Endothelial cell of umbilical vein (primary cell): Measurements from ENCODE around the gene BAG5. TPM values are rescaled to one million over a fixed set of nuclear protein-coding genes. Genes with fewer than 3 reads are reported as not detected.

Source experiments
- BruUV-seq: library from RNA; stranded (reverse); fragments of 400-500 nt; replicated peaks from 2 replicates; lab custom pipeline; 2021; lab: Mats Ljungman, UMichigan
- CTCF ChIA-PET: fragments of 300-600, 350-600 bp; sonication (Branson Sonifier 250); formaldehyde crosslinking; loops from one replicate; lab custom pipeline; 2021; ENCODE audit warnings: antibody characterized with exemption, inconsistent platforms; lab: Charles Lee
- POLR2A ChIA-PET: fragments of 300-600, 350-600 bp; sonication (Branson Sonifier 250); formaldehyde crosslinking; loops from one replicate; lab custom pipeline; 2021; ENCODE audit warnings: antibody characterized with exemption, inconsistent platforms; lab: Charles Lee
- DNase-seq: peaks from one replicate; pipeline ENCODE4 v3.0.0-alpha.2; 2011; ENCODE audit warnings: low read depth, low spot score
- FAIRE-seq: peaks from 2 replicates; lab custom pipeline; 2011; peaks lifted over from hg19 to GRCh38; lab: Jason Lieb, UNC
- H2AFZ ChIP-seq: 2 replicates; pipeline ENCODE4 v1.6.0; 2012; ENCODE audit warnings: low read depth, low read length, control low read depth, inconsistent platforms
- H3K27ac ChIP-seq: 2 replicates; pipeline ENCODE4 v1.5.1; 2011; ENCODE audit warnings: low read depth, mild to moderate bottlenecking, control low read depth, low read length, moderate library complexity; ENCODE audit not compliant: insufficient read depth
- H3K27me3 ChIP-seq, 2 experiments: 2 replicates each; pipeline versions ENCODE4 v1.6.0 to v1.6.1; 2011; ENCODE audit warnings: low read length in 2 of 2, mixed read lengths in 1 of 2; ENCODE audit not compliant: control insufficient read depth in 2 of 2, insufficient read depth in 2 of 2
- H3K36me3 ChIP-seq, 2 experiments: 2 replicates in 1 of 2; 3 replicates in 1 of 2; pipeline ENCODE4 v1.5.1; 2011; ENCODE audit warnings: low read length in 2 of 2, mild to moderate bottlenecking in 1 of 2, moderate library complexity in 1 of 2; ENCODE audit not compliant: control insufficient read depth in 2 of 2, insufficient read depth in 2 of 2; ENCODE audit errors: extremely low read depth in 1 of 2
- H3K4me1 ChIP-seq: 3 replicates; pipeline ENCODE4 v1.5.1; 2011; ENCODE audit warnings: mild to moderate bottlenecking, low read length; ENCODE audit not compliant: control insufficient read depth, insufficient read depth; ENCODE audit errors: extremely low read depth
- H3K4me2 ChIP-seq: 2 replicates; pipeline ENCODE4 v1.6.1; 2011; ENCODE audit warnings: low read length, control low read depth, mixed read lengths; ENCODE audit not compliant: insufficient read depth
- H3K4me3 ChIP-seq, 3 experiments: fragments of 200-600 bp in 1 of 3; sonication (generic), shearing (Covaris generic) in 1 of 3; replicated peaks in 1 of 3; 2 replicates each; pipeline ENCODE4 v1.5.1; 2011 to 2016; ENCODE audit warnings: control low read depth in 3 of 3, low read length in 3 of 3, mild to moderate bottlenecking in 2 of 3, inconsistent platforms in 1 of 3, low read depth in 1 of 3, moderate library complexity in 1 of 3; ENCODE audit not compliant: insufficient read depth in 1 of 3
- H3K79me2 ChIP-seq: 2 replicates; pipeline ENCODE4 v1.6.0; 2012; ENCODE audit warnings: low read length, inconsistent platforms; ENCODE audit not compliant: control insufficient read depth, insufficient read depth
- H3K9ac ChIP-seq: replicated peaks from 2 replicates; pipeline ENCODE3; 2011; ENCODE audit warnings: low read length, control low read depth; ENCODE audit not compliant: insufficient read depth; ENCODE audit errors: extremely low read depth
- H3K9me1 ChIP-seq: replicated peaks from 3 replicates; pipeline ENCODE4 v1.6.0; 2011; ENCODE audit warnings: mild to moderate bottlenecking, low read length; ENCODE audit not compliant: control insufficient read depth, insufficient read depth; ENCODE audit errors: extremely low read depth
- H3K9me3 ChIP-seq: replicated peaks from 2 replicates; pipeline ENCODE4 v1.5.1; 2012; ENCODE audit warnings: low read length, inconsistent platforms; ENCODE audit not compliant: control insufficient read depth, insufficient read depth
- H4K20me1 ChIP-seq: replicated peaks from 2 replicates; pipeline ENCODE3; 2011; ENCODE audit warnings: mild to moderate bottlenecking, low read length; ENCODE audit not compliant: control insufficient read depth, insufficient read depth; ENCODE audit errors: extremely low read depth
- EZH2 ChIP-seq: IDR thresholded peaks from 2 replicates; pipeline ENCODE4 v1.6.1; 2012; ENCODE audit warnings: borderline replicate concordance, low read depth, mild to moderate bottlenecking, moderate library complexity, low read length, inconsistent platforms; ENCODE audit not compliant: severe bottlenecking
- FOS ChIP-seq: IDR thresholded peaks from 2 replicates; pipeline ENCODE4 v1.6.1; 2011; ENCODE audit warnings: mild to moderate bottlenecking, low read length, moderate library complexity, borderline replicate concordance; ENCODE audit not compliant: insufficient read depth
- POLR2A ChIP-seq: IDR thresholded peaks from 2 replicates; pipeline ENCODE4 v1.6.1; 2012; ENCODE audit warnings: low read depth, mild to moderate bottlenecking, control low read depth, low read length
- dilution Hi-C: fragments of 300-500 bp; cut with MboI; formaldehyde crosslinking; loops from one replicate; pipeline ENCODE4 v1.15.0; 2019; ENCODE audit warnings: low sequenced_read_pairs; ENCODE audit not compliant: extremely low pct_ligation_motif_present
- intact Hi-C: fragments of 100-400 bp; cut with micrococcal nuclease; formaldehyde crosslinking; loops from one replicate; pipeline ENCODE4 v1.10.0; 2022
- polyA plus RNA-seq, 4 experiments: library from polyadenylated mRNA; depleted of rRNA in 3 of 4; stranded (reverse) in 3 of 4; unstranded in 1 of 4; fragments of >200 nt; gene quantifications; 2 replicates each; pipeline versions ENCODE4 v1.2.1 to v1.2.3, GENCODE V29; 2011 to 2012; ENCODE audit warnings: missing spikeins in 1 of 4
- total RNA-seq: library from RNA; stranded (reverse); gene quantifications from 2 replicates; pipeline ENCODE4 v1.2.3, GENCODE V29; 2021
- TF ChIP-seq, protein P1 (sequence below), 2 donors: IDR thresholded peaks; 1 replicate in 1 of 2; 2 replicates in 1 of 2; pipeline ENCODE4 v1.5.1; 2011; ENCODE audit warnings: low read length in 2 of 2, mild to moderate bottlenecking in 2 of 2, moderate library complexity in 2 of 2, control low read depth in 1 of 2, inconsistent platforms in 1 of 2, low read depth in 1 of 2; ENCODE audit not compliant: insufficient read depth in 1 of 2; ENCODE audit errors: extremely low read depth in 1 of 2
- TF ChIP-seq, protein P2 (sequence below): IDR thresholded peaks from 2 replicates; pipeline ENCODE4 v1.6.1; 2011; ENCODE audit not compliant: insufficient read depth, insufficient read length

Gene BAG5
- total and polyA plus RNA-seq, 2 donors (not counting 3 experiments of a cell fraction or from before 2014, with no cell fraction given), result 6.3 to 32.5 TPM

DNA sequence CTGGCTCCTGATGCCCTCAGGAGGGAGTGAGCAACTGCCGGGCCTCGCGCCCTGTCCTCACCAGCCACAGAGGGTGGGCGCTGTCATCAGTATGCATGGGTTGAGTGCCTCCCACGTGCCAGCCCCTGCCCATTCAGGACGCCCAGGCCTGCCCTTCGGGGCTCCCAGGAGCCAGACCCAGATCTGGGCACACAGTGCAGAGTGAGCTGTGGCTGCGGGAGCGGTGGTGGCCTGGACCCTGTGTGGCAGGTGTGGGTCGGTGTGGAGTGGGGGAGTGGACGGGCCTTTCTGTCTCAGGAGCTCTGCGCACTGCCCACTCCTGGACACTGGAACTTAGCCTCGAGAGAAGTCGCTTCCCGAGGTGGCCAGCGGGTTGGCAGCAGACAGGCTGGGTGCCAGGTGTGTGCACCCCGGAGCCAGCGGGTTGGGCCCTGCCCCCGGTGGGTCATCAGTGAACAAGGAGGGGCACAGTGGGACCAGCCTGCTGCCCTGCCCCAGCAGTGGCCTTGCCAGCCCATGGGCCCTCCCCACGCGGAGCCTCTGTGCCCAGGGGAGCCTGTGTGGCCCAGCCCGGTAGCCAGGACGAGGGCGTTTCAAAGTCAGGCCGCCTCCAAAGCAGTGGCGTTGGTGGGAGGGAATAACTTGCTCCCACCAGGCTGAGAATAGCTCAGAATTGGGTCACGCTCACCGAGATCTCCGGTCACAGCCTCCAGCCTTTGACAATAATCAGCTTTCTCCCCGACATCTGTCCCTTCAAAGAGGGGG lies 24.0 kb downstream of the BAG5 start:
- Histone ChIP-seq H3K9me1 (no peaks in the 10 kb centered on the region), H2AFZ (no peak overlapping the region), H3K9me3 (no peaks in the 10 kb centered on the region), H3K27me3 (no peaks in the 10 kb centered on the region), H4K20me1 (no peaks in the 10 kb centered on the region), H3K9ac (no peak overlapping the region), H3K4me1 (no peaks in the 10 kb centered on the region), H3K4me3 (no peak overlapping the region), H3K4me2 (no peak overlapping the region), H3K79me2 (no peaks in the 10 kb centered on the region), H3K36me3 (no peaks in the 10 kb centered on the region), H3K27ac (no peak overlapping the region)
- ChIA-PET POLR2A (no interaction called here), CTCF (interaction anchor here (0.8 to 3.7 kb wide), 3 partner anchors 10 to 20 kb away, joined by 3 to 17 read pairs (median 6); no protein-coding TSS in a partner anchor)
- dilution Hi-C loops (no loop called here), intact Hi-C loops (no loop called here)
- TF ChIP-seq, protein P1, sequence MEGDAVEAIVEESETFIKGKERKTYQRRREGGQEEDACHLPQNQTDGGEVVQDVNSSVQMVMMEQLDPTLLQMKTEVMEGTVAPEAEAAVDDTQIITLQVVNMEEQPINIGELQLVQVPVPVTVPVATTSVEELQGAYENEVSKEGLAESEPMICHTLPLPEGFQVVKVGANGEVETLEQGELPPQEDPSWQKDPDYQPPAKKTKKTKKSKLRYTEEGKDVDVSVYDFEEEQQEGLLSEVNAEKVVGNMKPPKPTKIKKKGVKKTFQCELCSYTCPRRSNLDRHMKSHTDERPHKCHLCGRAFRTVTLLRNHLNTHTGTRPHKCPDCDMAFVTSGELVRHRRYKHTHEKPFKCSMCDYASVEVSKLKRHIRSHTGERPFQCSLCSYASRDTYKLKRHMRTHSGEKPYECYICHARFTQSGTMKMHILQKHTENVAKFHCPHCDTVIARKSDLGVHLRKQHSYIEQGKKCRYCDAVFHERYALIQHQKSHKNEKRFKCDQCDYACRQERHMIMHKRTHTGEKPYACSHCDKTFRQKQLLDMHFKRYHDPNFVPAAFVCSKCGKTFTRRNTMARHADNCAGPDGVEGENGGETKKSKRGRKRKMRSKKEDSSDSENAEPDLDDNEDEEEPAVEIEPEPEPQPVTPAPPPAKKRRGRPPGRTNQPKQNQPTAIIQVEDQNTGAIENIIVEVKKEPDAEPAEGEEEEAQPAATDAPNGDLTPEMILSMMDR (IDR thresholded peaks at IDR 0.05; ENCODE audit: extremely low read depth in 1 of 2, insufficient read depth in 1 of 2, low read depth in 1 of 2, low read length in 2 of 2), result no peak
- TF ChIP-seq POLR2A (no peak), FOS (no peak), EZH2 (no peak)
- TF ChIP-seq, protein P2, sequence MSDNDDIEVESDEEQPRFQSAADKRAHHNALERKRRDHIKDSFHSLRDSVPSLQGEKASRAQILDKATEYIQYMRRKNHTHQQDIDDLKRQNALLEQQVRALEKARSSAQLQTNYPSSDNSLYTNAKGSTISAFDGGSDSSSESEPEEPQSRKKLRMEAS, result no peak
- DNase-seq (no peak), FAIRE-seq (no peak)
- BruUV-seq, result no TSS peak
